Muscle layer of colon (tissue), 2 donors: ENCODE results near the gene MAPK10.

Source experiments
- H3K27ac ChIP-seq: one replicate; pipeline ENCODE4 v1.7.0; 2013; ENCODE audit warnings: low read depth, mild to moderate bottlenecking, low read length, moderate library complexity
- H3K27me3 ChIP-seq, 2 donors: one replicate each; pipeline ENCODE4 v1.7.0; 2013; ENCODE audit warnings: low read length in 2 of 2, mild to moderate bottlenecking in 2 of 2; ENCODE audit not compliant: insufficient read depth in 2 of 2, control insufficient read depth in 1 of 2
- H3K36me3 ChIP-seq: one replicate; pipeline ENCODE4 v1.7.0; 2013; ENCODE audit warnings: mild to moderate bottlenecking, low read length; ENCODE audit not compliant: insufficient read depth
- H3K4me1 ChIP-seq: one replicate; pipeline ENCODE4 v1.7.0; 2013; ENCODE audit warnings: mild to moderate bottlenecking, low read length; ENCODE audit not compliant: insufficient read depth
- H3K4me3 ChIP-seq, 2 donors: one replicate each; pipeline ENCODE4 v1.7.0; 2013; ENCODE audit warnings: low read length in 2 of 2, low read depth in 1 of 2, mild to moderate bottlenecking in 1 of 2, moderate library complexity in 1 of 2
- H3K9ac ChIP-seq: one replicate; pipeline ENCODE4 v1.7.0; 2013; ENCODE audit warnings: low read length
- H3K9me3 ChIP-seq: one replicate; pipeline ENCODE4 v1.7.0; 2013; ENCODE audit warnings: mild to moderate bottlenecking, low read length
- donor health status: abdominal sarcoma.
- donor health status: Adenocarcinoma of cecum.

The MAPK10 gene

DNA sequence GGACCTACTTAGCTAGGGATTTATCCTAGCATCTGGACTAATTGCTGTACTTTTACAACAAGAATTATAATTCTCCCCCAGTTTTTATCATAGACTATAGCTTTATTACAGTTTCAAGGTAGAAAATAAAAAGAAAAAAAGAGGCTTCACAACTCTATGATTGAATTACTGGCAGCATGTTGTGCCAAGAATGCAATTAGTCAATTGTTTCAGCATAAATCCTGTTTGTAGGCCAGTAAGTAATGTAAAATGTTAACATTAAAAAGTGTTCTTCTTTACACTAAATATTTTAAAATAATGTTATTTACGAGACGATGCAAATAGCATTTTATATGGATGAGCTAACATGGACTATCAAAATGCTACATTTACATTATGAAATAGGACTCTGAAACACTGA lies 228.4 kb downstream of the MAPK10 start:
- no peak overlapping the region for H3K27ac ChIP-seq
- no peaks in the 10 kb centered on the region for H3K27me3 ChIP-seq
- no peaks in the 10 kb centered on the region for H3K36me3 ChIP-seq
- H3K4me1 ChIP-seq, result no peaks in the 10 kb centered on the region
- H3K9ac ChIP-seq, result no peak overlapping the region
- H3K4me3 ChIP-seq, result no peak overlapping the region
- H3K9me3 ChIP-seq, result no peaks in the 10 kb centered on the region

DNA sequence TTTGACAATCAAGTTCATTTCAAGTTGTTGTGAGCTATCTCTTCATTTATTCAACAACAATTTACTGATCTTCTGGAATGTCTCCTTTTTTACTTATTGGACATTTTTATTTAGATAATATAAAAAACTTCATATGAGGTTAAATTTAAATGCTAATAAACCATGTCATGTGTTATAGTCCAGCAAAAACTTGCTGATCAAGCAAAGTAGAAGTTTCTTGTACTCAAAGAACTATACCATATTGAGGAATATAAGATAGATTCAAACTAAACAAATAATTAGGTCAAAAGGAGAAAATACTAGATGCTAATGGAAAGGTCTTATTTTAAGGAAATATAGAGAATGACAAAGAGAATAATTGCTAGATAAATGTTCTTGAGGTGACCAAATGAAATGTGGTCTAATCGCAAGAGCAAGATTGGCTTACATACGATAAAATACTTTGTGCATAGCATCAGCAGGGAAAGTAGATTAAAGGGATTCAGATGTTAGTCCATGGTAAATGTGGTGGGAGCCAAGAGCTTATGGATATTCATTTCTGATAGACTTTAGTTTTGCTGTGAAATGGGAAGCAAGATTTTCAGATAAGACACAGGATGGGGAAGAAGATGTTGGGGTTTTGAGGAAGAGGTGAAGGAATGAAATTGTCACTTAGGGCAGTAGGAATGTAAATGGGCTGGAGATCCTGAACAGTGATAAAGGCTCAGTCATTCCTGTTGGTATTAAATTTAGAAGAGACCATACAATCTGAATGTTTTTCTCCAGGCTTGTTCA lies 229.5 kb downstream of the MAPK10 start:
- no peak overlapping the region for H3K9ac ChIP-seq
- no peaks in the 10 kb centered on the region for H3K36me3 ChIP-seq
- no peaks in the 10 kb centered on the region for H3K9me3 ChIP-seq
- no peaks in the 10 kb centered on the region for H3K27me3 ChIP-seq
- H3K4me1 ChIP-seq, result no peaks in the 10 kb centered on the region
- H3K27ac ChIP-seq, result no peak overlapping the region
- H3K4me3 ChIP-seq, result no peak overlapping the region

DNA sequence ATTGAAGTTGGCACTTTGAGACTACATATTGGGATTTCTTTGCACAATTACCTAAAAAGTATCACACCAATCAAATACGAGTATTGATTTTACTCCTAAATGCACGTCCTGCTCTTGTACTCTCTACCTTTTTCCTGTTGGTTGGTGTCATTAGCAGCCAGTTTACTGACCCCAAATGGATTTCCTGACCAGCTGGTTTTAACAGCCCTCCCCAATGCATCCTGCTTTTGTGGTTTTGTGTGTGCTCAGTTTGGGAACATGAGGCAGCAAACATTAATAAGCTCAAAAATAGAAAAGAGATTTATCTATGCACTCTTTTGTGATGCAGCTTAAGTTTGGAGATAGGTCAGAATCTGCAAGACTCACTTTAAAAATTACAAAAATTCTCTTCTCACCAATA lies 230.3 kb downstream of the MAPK10 start:
- no peak overlapping the region for H3K27ac ChIP-seq
- no peaks in the 10 kb centered on the region for H3K36me3 ChIP-seq
- H3K9me3 ChIP-seq, result no peaks in the 10 kb centered on the region
- H3K27me3 ChIP-seq, result no peaks in the 10 kb centered on the region
- no peak overlapping the region for H3K4me3 ChIP-seq
- no peaks in the 10 kb centered on the region for H3K4me1 ChIP-seq
- no peak overlapping the region for H3K9ac ChIP-seq

DNA sequence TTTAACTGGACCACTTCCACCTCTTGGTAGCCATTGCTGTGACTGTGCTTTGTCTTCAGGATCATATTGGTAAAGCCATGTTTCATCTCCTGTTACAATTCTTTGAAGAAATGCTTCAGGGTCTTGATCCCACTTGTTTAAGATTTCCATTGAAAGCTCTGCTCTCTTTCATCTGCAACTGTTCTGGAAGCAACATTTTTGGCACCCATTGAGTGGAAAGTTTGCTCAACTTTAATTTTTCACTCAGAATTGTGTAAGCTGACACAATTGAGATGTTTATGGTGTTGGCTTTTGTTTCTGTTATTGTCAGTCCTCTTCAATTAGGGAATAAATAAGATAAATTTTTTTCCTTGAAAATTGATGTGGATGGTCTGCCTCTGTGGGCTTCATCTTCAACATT lies 237.4 kb downstream of the MAPK10 start:
- Histone ChIP-seq H3K27me3 (no peaks in the 10 kb centered on the region), H3K9ac (no peak overlapping the region), H3K4me1 (no peaks in the 10 kb centered on the region), H3K9me3 (no peaks in the 10 kb centered on the region), H3K27ac (no peak overlapping the region), H3K4me3 (no peak overlapping the region), H3K36me3 (no peaks in the 10 kb centered on the region)

DNA sequence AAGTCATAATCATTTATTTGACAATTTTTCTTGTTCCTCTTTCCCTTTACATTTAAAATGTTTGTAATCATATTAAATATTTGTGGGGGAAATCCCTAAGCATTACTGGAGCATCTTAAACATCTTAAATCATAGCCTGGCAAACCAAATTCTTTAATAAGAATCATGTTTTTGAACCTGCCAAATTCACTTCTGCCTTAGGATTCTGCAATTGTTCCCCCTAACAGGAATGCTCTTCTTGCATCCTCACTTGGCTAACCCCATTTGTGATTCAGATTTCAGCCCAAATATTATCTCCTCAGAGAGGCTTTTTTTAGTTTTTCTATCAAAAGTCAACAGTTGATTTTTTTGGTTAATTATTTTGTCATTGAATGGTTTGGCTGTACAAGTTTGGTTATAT lies 241.1 kb downstream of the MAPK10 start:
- no peak overlapping the region for H3K4me3 ChIP-seq
- no peaks in the 10 kb centered on the region for H3K27me3 ChIP-seq
- H3K4me1 ChIP-seq, result no peaks in the 10 kb centered on the region
- H3K9me3 ChIP-seq, result no peaks in the 10 kb centered on the region
- no peak overlapping the region for H3K27ac ChIP-seq
- no peak overlapping the region for H3K9ac ChIP-seq
- H3K36me3 ChIP-seq, result no peaks in the 10 kb centered on the region

DNA sequence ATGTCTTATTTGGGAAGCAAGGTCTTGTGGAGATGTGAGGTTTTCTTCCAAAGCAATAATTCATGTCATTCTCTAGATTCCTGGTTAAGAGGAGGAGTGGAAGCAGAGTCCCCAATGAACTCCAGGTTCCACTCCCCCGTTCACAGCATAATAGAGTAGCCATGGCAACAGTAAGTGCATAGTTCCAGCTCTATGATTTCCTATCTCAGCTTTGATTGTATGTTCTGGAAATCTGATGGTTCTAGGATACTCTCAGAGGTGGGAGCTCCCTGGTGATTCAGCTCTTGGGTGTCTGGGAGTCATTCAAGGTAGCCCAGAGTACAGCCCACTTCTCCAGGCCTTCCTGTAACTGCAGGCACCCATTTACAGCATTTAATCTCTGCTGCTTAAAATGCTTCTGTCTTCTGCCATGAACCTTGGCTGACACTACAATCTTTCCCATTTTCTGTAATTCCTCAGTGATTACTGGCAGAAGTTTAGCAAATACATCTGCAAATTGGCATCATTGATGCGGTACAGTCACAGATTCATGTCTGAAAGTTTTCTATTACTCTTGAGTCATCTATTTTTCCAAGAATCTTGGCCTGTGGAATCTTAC lies 242.0 kb downstream of the MAPK10 start:
- no peaks in the 10 kb centered on the region for H3K36me3 ChIP-seq
- no peak overlapping the region for H3K27ac ChIP-seq
- H3K4me3 ChIP-seq, result no peak overlapping the region
- no peaks in the 10 kb centered on the region for H3K9me3 ChIP-seq
- no peak overlapping the region for H3K9ac ChIP-seq
- H3K27me3 ChIP-seq, result no peaks in the 10 kb centered on the region
- H3K4me1 ChIP-seq, result no peaks in the 10 kb centered on the region

DNA sequence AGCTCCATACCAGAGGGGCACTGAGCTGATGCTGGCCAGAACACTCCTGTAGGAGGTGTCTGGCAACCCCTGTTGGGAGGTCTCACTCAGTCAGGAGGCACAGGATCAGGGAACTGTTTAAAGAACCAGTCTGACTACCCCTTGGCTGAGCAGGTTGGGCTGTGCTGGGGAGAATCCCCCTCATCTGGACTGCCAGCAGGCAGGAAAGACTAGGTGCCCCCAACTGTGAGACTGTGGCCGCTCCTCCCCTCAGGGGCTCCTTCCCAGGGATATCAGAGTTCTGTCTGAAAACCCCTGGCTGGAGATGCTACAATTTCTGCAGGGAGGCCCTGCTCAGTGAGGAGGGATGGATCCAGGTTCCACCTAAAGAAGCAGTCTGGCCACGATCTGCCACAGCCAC lies 245.3 kb downstream of the MAPK10 start:
- Histone ChIP-seq H3K36me3 (no peaks in the 10 kb centered on the region), H3K4me3 (no peak overlapping the region), H3K27ac (no peak overlapping the region), H3K27me3 (no peaks in the 10 kb centered on the region), H3K4me1 (no peaks in the 10 kb centered on the region), H3K9me3 (no peaks in the 10 kb centered on the region), H3K9ac (no peak overlapping the region)

DNA sequence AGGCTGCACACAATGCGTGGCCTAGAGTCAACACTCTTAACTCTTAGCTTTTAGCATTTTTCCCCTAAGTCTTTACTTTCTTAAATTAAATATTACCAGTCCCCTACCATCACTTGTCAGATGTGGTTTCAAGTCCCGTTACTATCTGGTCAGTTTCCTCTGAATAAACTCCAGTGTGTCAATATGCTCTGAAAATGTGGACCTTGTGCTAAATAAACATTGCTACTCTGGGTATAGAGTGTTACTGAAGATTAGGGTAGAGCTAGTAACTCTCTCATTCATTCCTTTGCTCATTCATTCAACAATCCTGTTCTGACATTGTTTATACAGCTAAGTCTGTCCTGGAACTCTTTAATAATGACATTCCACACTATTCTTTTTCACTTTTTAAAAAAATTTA lies 251.0 kb downstream of the MAPK10 start:
- Histone ChIP-seq H3K9ac (no peak overlapping the region), H3K9me3 (no peaks in the 10 kb centered on the region), H3K36me3 (no peaks in the 10 kb centered on the region), H3K4me1 (no peaks in the 10 kb centered on the region), H3K4me3 (no peak overlapping the region), H3K27ac (no peak overlapping the region), H3K27me3 (no peaks in the 10 kb centered on the region)

DNA sequence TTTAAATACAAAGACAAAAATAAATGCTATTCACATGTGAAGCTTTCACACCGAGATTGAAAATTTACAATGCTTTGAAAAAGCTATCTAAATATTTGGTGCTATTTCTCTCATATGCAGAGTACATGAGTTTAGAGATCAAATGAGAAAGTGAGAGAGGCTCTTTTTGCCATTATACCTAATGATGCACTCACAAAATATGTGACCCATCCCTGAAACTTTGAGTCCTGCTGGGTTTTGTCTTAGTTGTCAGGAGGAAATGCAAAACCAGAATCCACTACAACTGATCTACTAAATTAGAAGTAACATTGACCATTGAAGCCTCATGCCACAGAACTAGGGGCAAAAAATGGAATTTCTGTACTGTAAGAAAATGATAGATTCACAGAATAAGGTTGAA lies 251.7 kb downstream of the MAPK10 start:
- Histone ChIP-seq H3K9me3 (no peaks in the 10 kb centered on the region), H3K27me3 (no peaks in the 10 kb centered on the region), H3K9ac (no peak overlapping the region), H3K4me3 (no peak overlapping the region), H3K4me1 (no peaks in the 10 kb centered on the region), H3K36me3 (no peaks in the 10 kb centered on the region), H3K27ac (no peak overlapping the region)

DNA sequence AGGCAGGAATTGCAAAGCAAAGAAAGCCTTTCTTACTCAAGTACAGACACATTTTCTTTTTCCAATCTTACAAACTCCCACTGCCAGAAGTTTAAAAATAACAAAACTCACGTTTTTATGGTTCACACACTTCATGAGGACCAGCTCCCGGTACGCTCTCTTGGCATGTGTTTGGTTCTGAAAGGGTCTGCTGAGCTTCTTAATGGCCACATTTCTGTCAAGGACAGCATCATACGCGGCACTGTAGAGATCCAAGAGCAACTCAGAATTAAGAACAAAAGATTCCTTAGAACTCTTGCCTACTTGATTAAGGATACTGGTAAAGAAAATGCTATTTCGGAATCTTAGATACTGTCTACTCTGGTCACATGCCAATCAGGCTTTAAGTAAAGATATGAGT lies 252.7 kb downstream of the MAPK10 start:
- no peak overlapping the region for H3K27ac ChIP-seq
- no peaks in the 10 kb centered on the region for H3K4me1 ChIP-seq
- H3K9me3 ChIP-seq, result no peaks in the 10 kb centered on the region
- no peak overlapping the region for H3K4me3 ChIP-seq
- H3K27me3 ChIP-seq, result no peaks in the 10 kb centered on the region
- H3K36me3 ChIP-seq, result no peaks in the 10 kb centered on the region
- H3K9ac ChIP-seq, result no peak overlapping the region

DNA sequence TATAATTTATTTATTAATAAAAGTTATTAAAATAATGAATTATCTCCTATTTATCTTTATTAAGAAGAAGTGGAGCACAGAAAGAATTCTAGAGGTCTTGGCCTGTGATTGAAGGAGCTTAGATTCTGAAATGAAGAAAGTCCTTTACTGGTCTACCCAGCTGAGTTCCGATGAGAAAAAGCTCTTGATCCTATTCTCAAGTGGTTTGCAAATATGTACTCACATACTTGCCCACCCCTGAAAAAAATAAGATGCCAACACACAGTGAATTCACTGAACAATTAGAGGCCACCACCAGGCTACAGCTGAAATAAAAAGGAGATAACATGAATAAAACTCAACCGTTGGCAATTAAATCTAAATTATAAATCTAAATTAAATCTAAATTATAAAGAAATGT lies 253.4 kb downstream of the MAPK10 start:
- H3K27me3 ChIP-seq, result no peaks in the 10 kb centered on the region
- no peaks in the 10 kb centered on the region for H3K4me1 ChIP-seq
- H3K27ac ChIP-seq, result no peak overlapping the region
- H3K9ac ChIP-seq, result no peak overlapping the region
- no peak overlapping the region for H3K4me3 ChIP-seq
- no peaks in the 10 kb centered on the region for H3K9me3 ChIP-seq
- H3K36me3 ChIP-seq, result no peaks in the 10 kb centered on the region

DNA sequence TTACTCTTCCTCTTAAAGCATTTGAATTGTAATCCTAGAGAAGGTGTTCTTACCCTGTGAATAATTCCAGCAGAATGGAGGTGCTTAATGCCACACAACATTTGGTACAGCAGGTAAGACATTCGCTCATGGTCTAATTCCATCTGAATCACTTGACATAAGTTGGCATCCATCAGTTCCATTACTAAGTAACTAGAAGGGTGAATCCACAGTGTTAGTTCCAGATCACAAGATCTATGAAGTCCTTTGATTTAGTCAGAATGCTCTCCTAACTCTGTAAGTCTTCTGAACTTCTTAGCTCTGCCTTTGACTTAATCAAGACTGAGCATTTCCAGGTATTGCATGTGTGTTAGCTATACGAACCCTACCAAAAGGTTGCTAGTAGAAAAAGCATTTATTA lies 258.0 kb downstream of the MAPK10 start:
- no peaks in the 10 kb centered on the region for H3K9me3 ChIP-seq
- no peaks in the 10 kb centered on the region for H3K36me3 ChIP-seq
- no peak overlapping the region for H3K9ac ChIP-seq
- H3K27ac ChIP-seq, result no peak overlapping the region
- H3K27me3 ChIP-seq, result no peaks in the 10 kb centered on the region
- no peaks in the 10 kb centered on the region for H3K4me1 ChIP-seq
- H3K4me3 ChIP-seq, result no peak overlapping the region
